Keratinocyte (primary cell): ENCODE results near the gene OLFML2A.

Experiments
- EZH2 ChIP-seq: IDR thresholded peaks from one replicate; pipeline ENCODE4 v1.6.1; 2012; ENCODE audit warnings: inconsistent platforms, mild to moderate bottlenecking, low read length, moderate library complexity
- TF ChIP-seq, protein P1 (sequence below), 3 experiments: IDR thresholded peaks in 1 of 3; conservative IDR thresholded peaks in 1 of 3; optimal IDR thresholded peaks in 1 of 3; 2 replicates in 2 of 3; 3 replicates in 1 of 3; pipeline versions ENCODE3 to v1.5.1; 2011; ENCODE audit warnings: low read length in 3 of 3, mild to moderate bottlenecking in 3 of 3, moderate library complexity in 2 of 3, control low read depth in 1 of 3, inconsistent platforms in 1 of 3; ENCODE audit not compliant: insufficient read depth in 2 of 3; ENCODE audit errors: extremely low read depth in 1 of 3

GRCh38 chr9:124758061-124758460 lies 18.9 kb upstream of the OLFML2A start:
- TF ChIP-seq, protein P1, sequence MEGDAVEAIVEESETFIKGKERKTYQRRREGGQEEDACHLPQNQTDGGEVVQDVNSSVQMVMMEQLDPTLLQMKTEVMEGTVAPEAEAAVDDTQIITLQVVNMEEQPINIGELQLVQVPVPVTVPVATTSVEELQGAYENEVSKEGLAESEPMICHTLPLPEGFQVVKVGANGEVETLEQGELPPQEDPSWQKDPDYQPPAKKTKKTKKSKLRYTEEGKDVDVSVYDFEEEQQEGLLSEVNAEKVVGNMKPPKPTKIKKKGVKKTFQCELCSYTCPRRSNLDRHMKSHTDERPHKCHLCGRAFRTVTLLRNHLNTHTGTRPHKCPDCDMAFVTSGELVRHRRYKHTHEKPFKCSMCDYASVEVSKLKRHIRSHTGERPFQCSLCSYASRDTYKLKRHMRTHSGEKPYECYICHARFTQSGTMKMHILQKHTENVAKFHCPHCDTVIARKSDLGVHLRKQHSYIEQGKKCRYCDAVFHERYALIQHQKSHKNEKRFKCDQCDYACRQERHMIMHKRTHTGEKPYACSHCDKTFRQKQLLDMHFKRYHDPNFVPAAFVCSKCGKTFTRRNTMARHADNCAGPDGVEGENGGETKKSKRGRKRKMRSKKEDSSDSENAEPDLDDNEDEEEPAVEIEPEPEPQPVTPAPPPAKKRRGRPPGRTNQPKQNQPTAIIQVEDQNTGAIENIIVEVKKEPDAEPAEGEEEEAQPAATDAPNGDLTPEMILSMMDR (optimal IDR thresholded peaks at IDR 0.05 in 1 of 3, IDR thresholded peaks at IDR 0.05 in 1 of 3, conservative IDR thresholded peaks at IDR 0.05 in 1 of 3; ENCODE audit: extremely low read depth in 1 of 3, insufficient read depth in 2 of 3, low read length in 3 of 3), result no peak
- no peak for TF ChIP-seq EZH2
